ENCODE results near the gene RRAGC.

RRAGC gene

GRCh38 chr1:38859561-38860453 is at the start of gene RRAGC:
Gene RRAGC, minus strand, starts transcription at chr1:38859772. Its CDS starts 126 bp downstream, at chr1:38859646.
- DNase-seq: peak; percentile 99

DNA sequence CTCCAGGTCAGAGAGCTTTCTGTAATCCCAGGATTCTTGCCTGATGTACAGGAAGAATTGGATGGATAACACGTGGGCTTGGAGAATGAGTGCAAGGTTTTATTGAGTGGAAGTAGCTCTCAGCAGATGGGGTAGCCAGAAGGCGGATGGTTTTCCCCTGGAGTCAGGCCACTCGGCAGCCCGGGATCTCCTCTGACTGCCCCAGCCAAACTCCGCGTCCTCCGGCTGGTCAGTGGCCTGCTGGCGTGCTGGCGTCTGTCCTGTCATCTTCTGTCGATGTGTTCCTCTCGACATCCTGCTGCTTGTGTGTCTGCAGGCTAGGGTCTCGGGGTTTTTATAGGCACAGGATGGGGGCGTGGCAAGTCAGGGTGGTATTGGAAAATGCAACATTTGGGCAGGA is 49.2 kb upstream of the RRAGC start:
- no peak for DNase-seq

GRCh38 chr1:38905985-38906384 is 46.4 kb upstream of the RRAGC start:
- DNase-seq: no peak

- no peak for DNase-seq
Measured at GRCh38 chr1:38899560-38899959, 40.0 kb upstream of the RRAGC start.

- no peak for DNase-seq
Measured at GRCh38 chr1:38898653-38899230, 39.2 kb upstream of the RRAGC start.

DNA sequence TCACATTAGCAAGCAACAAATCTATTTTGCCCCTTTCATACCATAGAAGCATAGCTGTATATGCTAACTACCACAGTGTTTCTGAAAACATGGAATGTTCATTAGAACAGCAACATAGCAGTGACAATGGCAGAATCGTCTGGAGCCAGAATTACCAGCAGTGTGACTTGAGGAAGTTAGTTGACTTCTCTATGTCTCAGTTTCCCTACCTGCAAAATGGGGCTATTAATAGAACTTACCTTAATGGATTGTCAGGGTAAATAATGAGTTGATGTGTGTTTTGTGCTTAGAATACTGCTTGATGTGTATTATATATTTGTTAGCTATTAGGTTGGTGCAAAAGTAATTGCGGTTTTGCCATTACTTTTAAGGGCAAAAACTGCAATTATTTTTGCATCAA is 36.6 kb upstream of the RRAGC start:
- no peak for DNase-seq

DNA sequence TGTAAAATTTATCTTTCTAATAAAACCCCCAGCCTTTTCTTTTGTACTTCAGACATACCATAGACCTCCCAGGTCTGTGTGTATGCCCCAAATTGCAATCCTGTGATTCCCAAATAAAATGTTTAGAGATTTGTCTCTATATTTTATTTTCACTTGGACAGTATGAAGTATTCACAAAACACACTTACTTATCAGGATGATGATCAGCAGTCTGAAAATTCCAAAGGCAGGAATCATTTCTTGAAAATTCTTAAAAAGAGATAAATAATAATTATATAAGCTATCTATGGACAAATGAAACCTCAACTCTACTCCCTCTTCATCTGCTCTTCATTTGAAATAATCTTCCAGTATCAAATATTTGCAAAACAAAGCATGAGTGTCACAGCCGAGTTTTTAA is 33.4 kb upstream of the RRAGC start:
- no peak for DNase-seq

- no peak for DNase-seq
Measured at GRCh38 chr1:38891753-38892152, 32.2 kb upstream of the RRAGC start.

DNA sequence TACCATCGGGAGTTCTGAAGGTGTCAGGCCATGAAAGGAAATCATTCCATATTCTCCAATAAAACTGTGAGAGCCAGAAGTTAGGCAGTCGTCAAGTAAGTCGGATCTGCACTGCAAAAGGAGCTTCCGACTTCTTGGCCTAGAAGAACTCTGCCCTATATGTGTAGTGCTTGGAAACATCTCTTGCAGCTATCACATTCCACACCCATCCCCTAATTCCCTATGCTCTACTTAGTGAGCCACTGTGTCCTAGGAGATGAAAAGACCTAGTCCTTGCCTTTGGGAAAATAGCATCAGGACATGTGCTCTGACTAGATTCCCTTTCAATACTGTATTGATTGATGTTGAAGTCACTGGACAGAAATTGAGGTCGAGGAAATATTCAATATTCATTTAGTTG is 30.0 kb upstream of the RRAGC start:
- DNase-seq: no peak

DNA sequence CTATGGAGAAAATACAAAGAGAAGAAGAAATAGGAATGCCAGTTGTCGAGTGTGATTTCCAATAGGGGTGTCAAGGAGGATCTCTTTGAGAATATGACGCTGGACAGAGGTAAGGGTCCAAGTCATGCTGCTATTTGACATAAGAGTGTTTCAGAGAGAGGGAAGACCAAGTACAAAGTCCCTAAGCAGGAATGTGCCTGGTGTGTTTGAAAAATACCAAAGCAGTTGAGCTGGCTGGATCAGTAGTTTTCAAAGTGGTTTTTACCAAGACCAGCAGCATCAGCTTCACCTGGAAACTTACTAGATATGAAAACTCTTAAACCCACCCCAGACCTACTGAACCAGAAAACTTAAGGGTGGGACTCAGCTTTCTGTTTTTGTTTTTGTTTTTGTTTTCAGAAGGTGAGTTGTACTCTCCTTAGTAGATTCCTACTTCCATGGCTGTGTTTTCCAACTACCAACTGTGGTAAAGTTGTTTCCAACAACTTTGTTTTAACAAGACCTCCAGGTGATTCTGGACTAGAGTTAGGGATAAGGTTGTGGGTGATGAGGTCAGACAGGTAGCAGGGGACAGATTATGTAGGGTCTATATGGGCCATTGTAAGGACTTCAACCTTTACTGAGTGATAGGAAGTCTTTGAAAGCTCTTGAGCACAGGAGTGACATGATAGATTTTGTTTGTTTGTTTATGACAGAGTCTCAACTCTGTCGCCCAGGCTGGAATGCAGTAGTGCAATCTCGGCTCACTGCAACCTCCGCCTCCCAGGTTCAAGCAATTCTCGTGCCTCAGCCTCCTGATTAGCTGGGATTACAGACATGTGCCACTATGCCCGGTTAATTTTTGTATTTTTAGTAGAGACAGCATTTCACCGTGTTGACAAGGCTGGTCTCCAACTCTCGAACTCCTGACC is 29.1 kb upstream of the RRAGC start:
- DNase-seq: no peak

GRCh38 chr1:38885092-38885491 is 25.5 kb upstream of the RRAGC start:
- no peak for DNase-seq

- DNase-seq: no peak
Measured at GRCh38 chr1:38881487-38881886, 21.9 kb upstream of the RRAGC start, which contains the start of gene GJA9. Gene GJA9, minus strand, starts transcription at chr1:38881587. Its CDS starts 5,489 bp downstream, at chr1:38876098.

GRCh38 chr1:38875811-38876210 is 16.2 kb upstream of the RRAGC start:
- no peak for DNase-seq

DNA sequence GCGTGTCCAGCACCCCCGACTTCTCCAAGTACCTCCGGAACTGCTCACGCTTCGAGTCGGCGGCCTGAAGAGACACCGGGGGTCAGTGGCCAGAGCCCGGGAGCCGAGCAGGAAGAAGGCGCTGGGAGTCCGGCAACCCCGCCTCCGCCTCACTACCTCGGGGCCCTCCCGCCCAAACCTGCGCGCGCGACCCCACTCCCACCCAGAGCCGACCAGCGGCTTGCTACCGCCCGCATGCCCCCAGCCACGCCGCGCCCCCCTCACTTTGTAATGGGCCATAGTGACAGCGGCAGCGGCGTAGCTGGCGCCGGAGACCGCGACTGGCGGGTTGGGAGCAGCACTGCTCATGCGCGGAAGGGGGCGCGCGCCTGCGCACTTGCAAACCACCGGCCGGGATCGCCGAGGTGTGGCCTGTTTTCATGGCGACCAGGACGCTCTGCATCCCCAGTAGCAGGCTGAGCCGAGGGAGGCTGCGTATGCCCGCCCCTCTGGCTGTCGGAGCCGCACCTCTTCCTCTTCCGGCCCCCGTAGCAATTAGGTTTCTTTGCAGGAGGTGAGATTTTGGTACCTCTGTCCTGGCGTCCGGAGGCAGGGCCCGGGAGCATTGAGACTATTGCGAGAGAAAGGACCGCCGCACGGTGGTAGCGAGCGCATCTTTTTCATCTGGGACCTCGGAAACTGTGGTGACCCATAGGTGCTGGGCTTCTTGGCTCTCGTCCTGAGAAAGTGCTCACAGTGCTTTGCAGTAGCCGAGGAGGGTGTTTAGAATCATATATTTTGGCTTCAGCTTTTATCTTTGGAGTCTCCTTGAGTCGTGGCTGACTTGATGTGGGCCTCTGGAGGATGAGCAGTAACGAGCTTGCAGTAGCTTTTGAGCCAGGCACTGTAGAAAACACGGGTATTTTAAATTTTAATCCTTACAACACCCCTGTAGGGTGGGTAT is 13.7 kb upstream of the RRAGC start, which contains the start of gene MYCBP:
TSS of gene MYCBP (minus strand) at position 322 of the 943 bp plus-strand sequence. CDS start at position 279, 43 bp downstream.
- peak; percentile 97 for DNase-seq

DNA sequence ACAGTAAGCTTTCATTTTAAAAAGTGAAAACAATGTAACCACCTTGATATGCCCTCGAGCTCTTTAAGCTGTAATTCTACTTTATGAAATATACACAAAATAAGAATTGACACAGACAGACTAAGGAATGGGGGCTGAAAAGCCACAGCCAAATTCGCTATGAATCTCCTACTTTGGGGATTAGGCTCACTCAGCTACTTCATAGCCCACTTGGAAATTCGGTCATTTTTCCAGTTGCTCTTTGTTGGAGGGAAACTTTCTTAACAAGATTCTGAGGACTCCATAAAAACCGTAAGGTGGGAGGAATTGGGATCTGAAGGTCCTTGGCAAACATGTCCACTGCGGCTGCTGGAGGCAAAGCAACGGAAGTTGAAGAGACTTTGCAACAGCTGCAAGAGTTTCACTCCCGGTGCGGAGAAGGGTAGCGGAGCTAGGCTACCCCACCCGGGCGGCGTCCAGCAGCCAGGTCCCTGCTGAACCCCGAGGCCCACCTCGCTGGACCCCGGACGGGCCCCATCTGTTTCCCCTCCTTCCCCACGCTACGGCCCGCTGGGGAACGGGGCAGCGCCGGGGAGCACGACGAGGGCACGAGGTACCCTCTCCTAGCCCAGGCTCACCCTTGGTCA is 12.9 kb upstream of the RRAGC start:
- peak; percentile 41 for DNase-seq

DNA sequence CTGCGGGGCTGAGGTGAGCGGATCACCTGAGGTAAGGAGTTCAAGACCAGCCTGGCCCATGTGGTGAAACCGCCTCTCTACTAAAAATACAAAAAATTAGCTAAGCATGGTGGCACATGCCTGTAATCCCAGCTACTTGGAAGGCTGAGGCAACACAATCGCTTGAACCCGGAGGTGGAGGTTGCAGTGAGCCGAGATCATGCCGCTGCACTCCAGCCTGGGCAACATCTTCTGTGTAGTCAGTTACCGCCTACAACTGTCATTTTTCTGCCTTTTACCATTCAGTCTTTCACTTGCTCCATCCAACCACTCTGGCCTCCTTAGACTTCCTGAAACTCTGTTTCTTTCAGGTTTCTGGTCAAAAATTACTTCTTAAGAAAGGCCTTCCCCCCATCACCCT is 11.4 kb upstream of the RRAGC start:
- DNase-seq: no peak

- no peak for DNase-seq
Measured at GRCh38 chr1:38867208-38867607, 7.6 kb upstream of the RRAGC start.

GRCh38 chr1:38865112-38865715 is 5.6 kb upstream of the RRAGC start:
- DNase-seq: no peak

- no peak for DNase-seq
Measured at GRCh38 chr1:38860454-38860795, 853 bp upstream of the RRAGC start.

GRCh38 chr1:38858833-38859560 is 575 bp downstream of the RRAGC start:
- peak; percentile 94 for DNase-seq

Measured in suppressor macrophage treated with lipopolysaccharide for 4 hours (primary cell).